ENCODE measurements around the gene PDIA4. TPM values are rescaled to one million over a fixed set of nuclear protein-coding genes. Genes with fewer than 3 reads are reported as not detected.

Gene PDIA4
- polyA plus RNA-seq, 2 of the 4 experiments (the other 2 are of a cell fraction) = 175 to 214 TPM

DNA sequence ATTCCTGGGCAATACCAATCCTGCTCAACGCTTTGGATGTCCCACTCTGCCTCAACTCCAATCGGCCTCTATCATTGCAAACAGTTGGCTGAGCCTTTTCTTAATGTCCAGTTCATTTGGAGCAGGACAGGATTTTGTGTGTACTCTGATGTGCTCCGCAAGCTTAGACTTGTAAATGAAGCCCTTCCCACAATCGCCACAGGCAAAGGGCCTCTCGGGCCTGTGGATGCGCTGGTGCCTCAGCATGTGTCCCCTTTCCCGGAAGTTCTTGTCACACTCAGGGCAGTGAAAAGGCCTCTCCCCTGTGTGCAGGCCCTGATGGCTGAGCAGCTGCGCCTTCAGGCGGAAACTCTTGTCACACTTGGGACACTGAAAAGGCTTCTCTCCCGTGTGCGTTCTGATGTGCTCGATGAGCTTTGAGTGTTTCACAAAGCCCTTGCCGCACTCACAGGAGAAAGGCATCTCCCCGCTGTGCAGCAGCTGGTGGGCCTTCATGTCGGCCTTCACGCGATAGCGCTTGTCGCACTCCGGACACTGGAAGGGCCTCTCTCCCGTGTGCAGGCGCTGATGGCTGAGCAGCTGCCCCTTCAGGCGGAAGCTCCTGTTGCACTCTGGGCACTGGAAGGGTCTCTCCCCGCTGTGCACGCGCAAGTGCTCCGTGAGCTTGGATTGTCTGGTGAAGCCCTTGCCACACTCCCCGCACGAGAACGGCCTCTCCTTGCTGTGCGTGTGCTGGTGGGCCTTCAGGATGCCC is 42.2 kb upstream of the PDIA4 start:
- CTCF ChIA-PET = interaction anchor here (0.5 to 2.5 kb wide), 7 partner anchors 9 to 83 kb away, joined by 3 to 10 read pairs (median 4); partner anchors contain the start of gene ZNF786
- POLR2A ChIA-PET = no interaction called here
- TF ChIP-seq BCL3 (IDR thresholded peaks at IDR 0.05) (no peak), RCOR1 (IDR thresholded peaks at IDR 0.05; ENCODE audit: low read depth, low read length) (no peak), RNF2 (IDR thresholded peaks at IDR 0.05; ENCODE audit: borderline replicate concordance, low read depth) (no peak), POLR2A (IDR thresholded peaks at IDR 0.05; ENCODE audit: low read length) (no peak), GATA3 (IDR thresholded peaks at IDR 0.05; ENCODE audit: borderline replicate concordance) (no peak), KDM1A (IDR thresholded peaks at IDR 0.05; ENCODE audit: low read depth) (no peak), FOXS1 (CRISPR knock-in tag; IDR thresholded peaks at IDR 0.05) (no peak), HOXB13 (CRISPR knock-in tag; IDR thresholded peaks at IDR 0.05; ENCODE audit: low read depth) (no peak), ZC3H11A (IDR thresholded peaks at IDR 0.05) (no peak), SMC3 (IDR thresholded peaks at IDR 0.05) (no peak), TFCP2L1 (CRISPR knock-in tag; IDR thresholded peaks at IDR 0.05) (no peak), JUNB (IDR thresholded peaks at IDR 0.05) (no peak), KDM5A (IDR thresholded peaks at IDR 0.05) (no peak), JUN (IDR thresholded peaks at IDR 0.05) (no peak), TP53 (CRISPR knock-in tag; IDR thresholded peaks at IDR 0.05) (no peak), POLR2AphosphoS2 (conservative IDR thresholded peaks at IDR 0.05; ENCODE audit: low read length) (no peak), MAX (IDR thresholded peaks at IDR 0.05) (no peak), MAZ (IDR thresholded peaks at IDR 0.05; ENCODE audit: borderline replicate concordance, low read depth, low read length) (no peak), ZNF302 (CRISPR knock-in tag; IDR thresholded peaks at IDR 0.05) (no peak)
- ATAC-seq = no peak
- no peak for FAIRE-seq
- no peak for DNase-seq (ENCODE audit: low read depth in 1 of 2, low spot score in 1 of 2)
- Histone ChIP-seq H3K4me2 (no peak overlapping the region), H3K4me1 (no peaks in the 10 kb centered on the region), H3K4me3 (no peak overlapping the region), H3K27ac (no peak overlapping the region), H3K9me3 (no peaks in the 10 kb centered on the region)
- 94% methylated on average over 26 of the region's 31 CpGs for WGBS (ENCODE audit: missing lambda C conversion rate)

- no peak for DNase-seq (ENCODE audit: low read depth in 1 of 2, low spot score in 1 of 2)
- H3K9me3 ChIP-seq = no peaks in the 10 kb centered on the region
- FAIRE-seq = no peak
- no peak overlapping the region for H3K27ac ChIP-seq
- no peak overlapping the region for H3K4me2 ChIP-seq
- TF ChIP-seq, protein P1, sequence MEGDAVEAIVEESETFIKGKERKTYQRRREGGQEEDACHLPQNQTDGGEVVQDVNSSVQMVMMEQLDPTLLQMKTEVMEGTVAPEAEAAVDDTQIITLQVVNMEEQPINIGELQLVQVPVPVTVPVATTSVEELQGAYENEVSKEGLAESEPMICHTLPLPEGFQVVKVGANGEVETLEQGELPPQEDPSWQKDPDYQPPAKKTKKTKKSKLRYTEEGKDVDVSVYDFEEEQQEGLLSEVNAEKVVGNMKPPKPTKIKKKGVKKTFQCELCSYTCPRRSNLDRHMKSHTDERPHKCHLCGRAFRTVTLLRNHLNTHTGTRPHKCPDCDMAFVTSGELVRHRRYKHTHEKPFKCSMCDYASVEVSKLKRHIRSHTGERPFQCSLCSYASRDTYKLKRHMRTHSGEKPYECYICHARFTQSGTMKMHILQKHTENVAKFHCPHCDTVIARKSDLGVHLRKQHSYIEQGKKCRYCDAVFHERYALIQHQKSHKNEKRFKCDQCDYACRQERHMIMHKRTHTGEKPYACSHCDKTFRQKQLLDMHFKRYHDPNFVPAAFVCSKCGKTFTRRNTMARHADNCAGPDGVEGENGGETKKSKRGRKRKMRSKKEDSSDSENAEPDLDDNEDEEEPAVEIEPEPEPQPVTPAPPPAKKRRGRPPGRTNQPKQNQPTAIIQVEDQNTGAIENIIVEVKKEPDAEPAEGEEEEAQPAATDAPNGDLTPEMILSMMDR (IDR thresholded peaks at IDR 0.05) = 0 out of 3 replicates have a peak, but pooled peaks have one; percentile 11
- no peak for TF ChIP-seq CBX8 (IDR thresholded peaks at IDR 0.05)
- ChIA-PET POLR2A (no interaction called here), CTCF (interaction anchor here (1.4 to 3.9 kb wide), 6 partner anchors 24 to 73 kb away, joined by 3 to 35 read pairs (median 4); partner anchors contain the start of genes PDIA4 and ZNF425)
- H3K4me3 ChIP-seq = no peak overlapping the region
- WGBS (ENCODE audit: missing lambda C conversion rate) = 76% methylated on average over 4 of the region's 4 CpGs
- H3K4me1 ChIP-seq = no peaks in the 10 kb centered on the region
- ATAC-seq = no peak
These were observed 39.6 kb upstream of the PDIA4 start for GRCh38 chr7:149067869-149068268.

DNA sequence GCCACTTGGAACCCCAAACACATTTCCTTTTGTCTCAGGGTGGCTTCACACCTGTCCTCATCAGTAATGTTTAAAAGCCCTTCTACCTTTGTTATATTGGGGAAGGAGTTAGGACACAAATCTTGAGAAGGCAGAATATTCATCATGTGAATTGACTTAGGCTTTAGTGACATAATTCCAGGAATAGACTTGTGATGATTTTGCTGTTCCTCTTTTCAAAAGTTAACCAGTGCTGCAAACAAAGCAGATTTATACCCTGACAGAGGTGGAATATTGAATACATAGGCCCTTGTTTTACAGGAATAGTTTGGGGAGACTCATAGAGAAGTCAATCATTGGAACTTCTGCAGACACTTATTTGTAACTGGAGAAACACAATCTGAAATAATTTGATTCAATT is 35.2 kb upstream of the PDIA4 start:
- H3K27ac ChIP-seq = no peak overlapping the region
- DNase-seq (ENCODE audit: low read depth in 1 of 2, low spot score in 1 of 2) (no peak), ATAC-seq (no peak), FAIRE-seq (no peak)
- no peak overlapping the region for H3K4me3 ChIP-seq
- CTCF ChIA-PET = no interaction called here
- H3K9me3 ChIP-seq = no peaks in the 10 kb centered on the region
- no peak overlapping the region for H3K4me2 ChIP-seq
- H3K4me1 ChIP-seq = no peaks in the 10 kb centered on the region
- POLR2A ChIA-PET = no interaction called here
- TF ChIP-seq CHD4 (IDR thresholded peaks at IDR 0.05; ENCODE audit: borderline replicate concordance) = no peak
- no peak for TF ChIP-seq TFCP2L1 (CRISPR knock-in tag; IDR thresholded peaks at IDR 0.05)
- TF ChIP-seq USF2 (IDR thresholded peaks at IDR 0.05) = no peak
- TF ChIP-seq JUNB (IDR thresholded peaks at IDR 0.05) = no peak
- no peak for TF ChIP-seq RFX5 (IDR thresholded peaks at IDR 0.05)
- TF ChIP-seq, protein P2, sequence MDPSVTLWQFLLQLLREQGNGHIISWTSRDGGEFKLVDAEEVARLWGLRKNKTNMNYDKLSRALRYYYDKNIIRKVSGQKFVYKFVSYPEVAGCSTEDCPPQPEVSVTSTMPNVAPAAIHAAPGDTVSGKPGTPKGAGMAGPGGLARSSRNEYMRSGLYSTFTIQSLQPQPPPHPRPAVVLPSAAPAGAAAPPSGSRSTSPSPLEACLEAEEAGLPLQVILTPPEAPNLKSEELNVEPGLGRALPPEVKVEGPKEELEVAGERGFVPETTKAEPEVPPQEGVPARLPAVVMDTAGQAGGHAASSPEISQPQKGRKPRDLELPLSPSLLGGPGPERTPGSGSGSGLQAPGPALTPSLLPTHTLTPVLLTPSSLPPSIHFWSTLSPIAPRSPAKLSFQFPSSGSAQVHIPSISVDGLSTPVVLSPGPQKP (IDR thresholded peaks at IDR 0.05; ENCODE audit: low read depth, low read length) = no peak
- no peak for TF ChIP-seq ZC3H11A (IDR thresholded peaks at IDR 0.05)
- no peak for TF ChIP-seq HOXB5 (CRISPR knock-in tag; IDR thresholded peaks at IDR 0.05)
- TF ChIP-seq, protein P3, sequence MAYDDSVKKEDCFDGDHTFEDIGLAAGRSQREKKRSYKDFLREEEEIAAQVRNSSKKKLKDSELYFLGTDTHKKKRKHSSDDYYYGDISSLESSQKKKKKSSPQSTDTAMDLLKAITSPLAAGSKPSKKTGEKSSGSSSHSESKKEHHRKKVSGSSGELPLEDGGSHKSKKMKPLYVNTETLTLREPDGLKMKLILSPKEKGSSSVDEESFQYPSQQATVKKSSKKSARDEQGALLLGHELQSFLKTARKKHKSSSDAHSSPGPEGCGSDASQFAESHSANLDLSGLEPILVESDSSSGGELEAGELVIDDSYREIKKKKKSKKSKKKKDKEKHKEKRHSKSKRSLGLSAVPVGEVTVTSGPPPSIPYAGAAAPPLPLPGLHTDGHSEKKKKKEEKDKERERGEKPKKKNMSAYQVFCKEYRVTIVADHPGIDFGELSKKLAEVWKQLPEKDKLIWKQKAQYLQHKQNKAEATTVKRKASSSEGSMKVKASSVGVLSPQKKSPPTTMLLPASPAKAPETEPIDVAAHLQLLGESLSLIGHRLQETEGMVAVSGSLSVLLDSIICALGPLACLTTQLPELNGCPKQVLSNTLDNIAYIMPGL (CRISPR knock-in tag; IDR thresholded peaks at IDR 0.05; ENCODE audit: borderline replicate concordance) = no peak
- TF ChIP-seq, protein P4, sequence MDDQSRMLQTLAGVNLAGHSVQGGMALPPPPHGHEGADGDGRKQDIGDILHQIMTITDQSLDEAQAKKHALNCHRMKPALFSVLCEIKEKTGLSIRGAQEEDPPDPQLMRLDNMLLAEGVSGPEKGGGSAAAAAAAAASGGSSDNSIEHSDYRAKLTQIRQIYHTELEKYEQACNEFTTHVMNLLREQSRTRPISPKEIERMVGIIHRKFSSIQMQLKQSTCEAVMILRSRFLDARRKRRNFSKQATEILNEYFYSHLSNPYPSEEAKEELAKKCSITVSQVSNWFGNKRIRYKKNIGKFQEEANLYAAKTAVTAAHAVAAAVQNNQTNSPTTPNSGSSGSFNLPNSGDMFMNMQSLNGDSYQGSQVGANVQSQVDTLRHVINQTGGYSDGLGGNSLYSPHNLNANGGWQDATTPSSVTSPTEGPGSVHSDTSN (IDR thresholded peaks at IDR 0.05) = no peak

All from A549 (cell line).